ENCODE data around the gene MARCHF9. TPM values are rescaled to one million over a fixed set of nuclear protein-coding genes. Genes with fewer than 3 reads are reported as not detected.

The MARCHF9 gene
- total RNA-seq = 1.3 and 2.8 TPM in 2 replicates

GRCh38 chr12:57754411-57755193 is at the start of gene MARCHF9:
Gene MARCHF9 (plus strand): TSS chr12:57755103. CDS start chr12:57755529, 426 bp downstream.

GRCh38 chr12:57738661-57739237 is 16.2 kb upstream of the MARCHF9 start, which contains the start of gene AGAP2:
Gene AGAP2 (minus strand): TSS chr12:57738742. CDS start chr12:57738246, 496 bp downstream.

DNA sequence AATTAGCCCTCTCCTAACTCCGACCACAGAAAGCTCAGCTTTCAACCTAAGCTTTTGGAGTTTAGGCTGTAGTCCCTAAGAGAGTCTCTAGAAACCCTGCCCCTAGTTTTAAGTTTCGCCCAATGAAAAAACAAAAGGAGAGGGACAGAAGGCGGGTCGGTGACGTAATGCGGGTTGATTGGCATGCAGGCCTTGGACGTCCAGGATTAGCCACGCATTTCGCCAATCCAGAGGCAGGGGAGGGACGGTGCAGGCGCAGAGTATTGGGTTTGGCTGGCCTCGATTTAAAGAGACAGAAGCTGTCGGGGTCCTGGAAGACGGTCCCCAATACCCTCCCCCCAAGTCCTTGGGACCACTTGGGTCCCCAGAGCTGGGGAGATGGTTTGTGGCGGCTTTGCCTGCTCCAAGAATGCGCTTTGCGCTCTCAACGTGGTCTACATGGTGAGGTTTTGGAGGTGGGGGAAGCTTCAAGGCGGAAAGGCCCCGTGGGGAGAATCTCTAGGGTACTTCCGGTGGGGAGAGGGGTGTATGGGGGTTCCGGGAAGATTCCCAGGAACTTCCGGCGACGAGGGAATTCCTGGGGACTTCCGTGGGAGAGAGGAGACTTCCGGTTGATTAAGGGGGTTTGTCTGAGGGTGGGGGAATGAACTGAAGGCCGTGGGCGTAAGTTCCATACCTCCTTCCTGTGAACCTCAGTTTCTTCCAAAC is 10.0 kb upstream of the MARCHF9 start, which contains the start of gene TSPAN31:
Gene TSPAN31, plus strand, starts transcription at position 263 of the 708 bp plus-strand sequence. Its CDS starts 116 bp downstream, at position 379.

DNA sequence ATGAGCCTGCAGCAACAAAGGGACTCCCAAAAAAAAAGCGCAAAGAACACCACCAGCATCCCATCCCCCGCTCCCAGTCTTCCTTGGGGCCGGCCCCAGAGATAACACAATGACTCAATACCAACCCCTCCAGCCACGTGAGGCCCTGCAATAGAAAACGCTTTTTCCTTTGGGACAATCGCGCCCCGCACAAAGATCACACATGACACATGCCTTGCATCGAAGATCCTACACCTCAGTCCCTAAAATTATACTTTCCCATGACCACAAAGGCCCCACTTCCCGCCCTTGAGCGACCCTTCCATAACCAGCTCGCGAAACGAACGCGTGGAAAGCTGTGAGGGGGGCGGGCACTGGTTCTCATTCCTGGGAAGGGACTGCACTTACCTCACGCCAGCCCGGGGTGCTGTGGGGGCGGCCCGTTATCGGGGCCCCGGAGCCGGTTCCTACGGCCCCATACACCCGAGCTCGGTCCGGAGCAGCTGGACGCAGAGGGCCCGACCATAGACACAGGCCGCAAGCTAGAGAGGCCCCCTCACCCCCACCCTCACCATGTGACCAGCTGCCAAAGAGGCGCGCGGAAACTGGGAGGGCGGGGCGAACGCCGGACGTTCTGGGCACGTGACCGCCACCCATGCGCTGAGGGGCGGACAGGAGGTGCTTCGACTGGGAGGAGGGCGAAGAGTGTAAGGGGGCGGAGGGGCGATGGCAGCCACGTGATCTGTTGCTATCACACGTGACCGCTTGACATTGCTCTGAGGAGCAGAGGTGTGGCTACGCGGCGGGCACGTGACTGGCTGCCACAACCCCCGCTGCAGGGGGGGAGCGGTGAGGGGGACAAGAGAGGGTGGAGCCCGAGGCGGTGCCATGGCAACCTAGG is 2.9 kb upstream of the MARCHF9 start, which contains the start of gene CDK4:
Gene CDK4, minus strand, starts transcription at position 523 of the 880 bp plus-strand sequence. CDS start 593 bp downstream, outside the sequence.

DNA sequence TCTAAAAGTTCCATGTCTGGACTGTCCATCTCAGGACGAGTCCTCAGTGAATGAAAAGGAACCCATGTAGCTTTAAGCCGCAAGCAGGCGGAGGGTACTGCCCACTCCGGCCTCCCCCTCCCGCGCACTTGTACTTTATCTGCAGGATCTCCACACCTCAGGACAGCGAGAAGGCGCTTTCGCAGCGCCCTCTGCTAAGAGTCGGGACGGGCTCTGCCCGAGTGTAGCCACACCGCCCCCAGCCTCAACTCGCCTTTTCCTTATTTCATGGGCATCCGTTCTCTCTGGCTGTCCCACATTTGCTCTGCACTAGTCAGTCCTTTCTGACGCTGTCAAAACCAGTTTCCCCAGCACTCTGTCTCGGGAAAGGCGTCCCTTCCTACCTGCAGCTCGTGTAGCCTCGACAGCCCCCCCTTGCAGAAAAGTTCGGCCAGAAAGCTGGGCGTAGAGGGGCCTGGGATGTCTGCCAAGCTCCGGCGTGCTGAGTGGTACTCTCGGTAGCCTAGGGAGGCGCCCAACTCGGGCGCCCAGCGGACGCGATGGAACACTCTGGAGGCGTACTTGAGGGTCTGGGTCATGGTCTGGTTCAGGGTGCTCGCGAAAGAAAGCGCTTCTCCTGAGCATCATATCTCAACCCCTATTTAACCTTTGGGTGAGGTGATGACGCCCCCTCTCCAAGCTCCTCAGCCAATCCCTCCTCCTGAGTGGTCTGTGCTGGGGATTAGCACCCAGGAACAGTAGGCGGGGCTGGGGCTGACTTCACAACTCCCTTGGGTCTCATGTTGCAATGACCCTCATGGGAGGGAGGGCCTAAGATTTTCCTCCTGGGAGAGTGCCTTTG is 11.8 kb downstream of the MARCHF9 start, which contains the start of gene CYP27B1:
Gene CYP27B1, minus strand, starts transcription at position 615 of the 841 bp plus-strand sequence. Its CDS starts 37 bp downstream, at position 578.

DNA sequence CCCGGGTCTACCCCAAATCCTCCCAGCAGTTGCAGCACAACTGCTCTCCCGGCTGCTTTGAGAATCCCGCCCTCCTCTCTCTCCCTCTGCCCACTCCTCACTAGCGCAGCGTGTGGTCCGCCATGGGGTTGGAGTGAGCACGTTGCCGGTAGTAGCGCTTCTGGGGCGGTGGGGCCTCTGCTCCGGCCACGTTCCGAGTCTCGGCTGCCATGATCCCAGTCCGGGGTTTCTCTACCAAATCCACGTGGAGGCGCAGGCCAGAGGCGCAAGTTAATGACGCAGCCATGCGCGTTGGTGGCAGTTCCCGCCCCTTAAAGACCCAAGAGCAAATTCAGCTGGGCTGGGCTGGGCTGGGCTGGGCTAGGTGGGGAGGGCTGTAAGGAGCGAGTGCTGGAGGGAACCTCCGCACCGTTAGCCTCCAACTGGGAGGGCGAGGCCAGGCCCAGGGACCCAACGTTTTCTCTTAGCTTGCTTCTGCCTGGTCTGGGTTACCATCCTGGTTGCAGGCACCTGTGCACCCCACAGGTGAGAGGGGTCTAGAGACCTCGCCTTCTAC is 17.0 kb downstream of the MARCHF9 start, which contains the start of gene METTL1:
Gene METTL1, minus strand, starts transcription at position 233 of the 556 bp plus-strand sequence. Its CDS starts 22 bp downstream, at position 211.

GRCh38 chr12:57772429-57773322 is 17.8 kb downstream of the MARCHF9 start, which contains the start of gene EEF1AKMT3:
Gene EEF1AKMT3 (plus strand): TSS chr12:57772614. CDS start chr12:57772725, 111 bp downstream.

GRCh38 chr12:57782608-57783465 is 27.9 kb downstream of the MARCHF9 start, which contains the start of gene TSFM:
Gene TSFM (plus strand): TSS chr12:57782787. CDS start chr12:57782802, 15 bp downstream.

Other genes with a start within 250 kb of the MARCHF9 start
- 12.1 and 15.1 TPM in 2 replicates for gene DDIT3, start 234.6 kb upstream of the MARCHF9 start, total RNA-seq
- gene MBD6, start 232.3 kb upstream of the MARCHF9 start, total RNA-seq = 5.1 and 10.9 TPM in 2 replicates
- gene DCTN2, start 207.9 kb upstream of the MARCHF9 start, total RNA-seq = 196 and 201 TPM in 2 replicates
- gene KIF5A, start 205.1 kb upstream of the MARCHF9 start, total RNA-seq = 0.07 TPM in 1 of 2 replicates, not detected in the other
- gene PIP4K2C, start 163.9 kb upstream of the MARCHF9 start, total RNA-seq = 4.7 and 5.6 TPM in 2 replicates
- 0.40 and 2.0 TPM in 2 replicates for gene DTX3, start 150.3 kb upstream of the MARCHF9 start, total RNA-seq
- gene ARHGEF25, start 143.7 kb upstream of the MARCHF9 start, total RNA-seq = 0.07 and 0.15 TPM in 2 replicates
- gene B4GALNT1, start 121.9 kb upstream of the MARCHF9 start, total RNA-seq = 0.13 TPM in 1 of 2 replicates, not detected in the other
- 185 and 229 TPM in 2 replicates for gene OS9, start 61.0 kb upstream of the MARCHF9 start, total RNA-seq
- 0.07 and 0.25 TPM in 2 replicates for gene AGAP2, start 16.4 kb upstream of the MARCHF9 start, total RNA-seq
- 42.6 and 44.3 TPM in 2 replicates for gene TSPAN31, start 10.1 kb upstream of the MARCHF9 start, total RNA-seq
- 235 and 265 TPM in 2 replicates for gene CDK4, start 2.8 kb upstream of the MARCHF9 start, total RNA-seq
- gene CYP27B1, start 12.0 kb downstream of the MARCHF9 start, total RNA-seq = 0.53 and 1.6 TPM in 2 replicates
- 10.6 and 16.2 TPM in 2 replicates for gene METTL1, start 17.0 kb downstream of the MARCHF9 start, total RNA-seq
- gene EEF1AKMT3, start 17.5 kb downstream of the MARCHF9 start, total RNA-seq = 5.0 and 5.1 TPM in 2 replicates
- 25.4 and 35.1 TPM in 2 replicates for gene TSFM, start 27.7 kb downstream of the MARCHF9 start, total RNA-seq
- 0.05 and 0.27 TPM in 2 replicates for gene AVIL, start 63.6 kb downstream of the MARCHF9 start, total RNA-seq
- gene CTDSP2, start 91.6 kb downstream of the MARCHF9 start, total RNA-seq = 85.4 and 86.8 TPM in 2 replicates
- 4.4 and 14.7 TPM in 2 replicates for gene ATP23, start 186.5 kb downstream of the MARCHF9 start, total RNA-seq

Measured in mammary microvascular endothelial cell (primary cell).